GM12801 (cell line): ENCODE measurements around the gene OR6M1.

Experiments used
- CTCF ChIP-seq: IDR thresholded peaks from one replicate; pipeline ENCODE4 v1.5.1; 2011; ENCODE audit warnings: control low read depth; ENCODE audit not compliant: insufficient read length; ENCODE audit errors: extremely low read depth

OR6M1 gene

DNA sequence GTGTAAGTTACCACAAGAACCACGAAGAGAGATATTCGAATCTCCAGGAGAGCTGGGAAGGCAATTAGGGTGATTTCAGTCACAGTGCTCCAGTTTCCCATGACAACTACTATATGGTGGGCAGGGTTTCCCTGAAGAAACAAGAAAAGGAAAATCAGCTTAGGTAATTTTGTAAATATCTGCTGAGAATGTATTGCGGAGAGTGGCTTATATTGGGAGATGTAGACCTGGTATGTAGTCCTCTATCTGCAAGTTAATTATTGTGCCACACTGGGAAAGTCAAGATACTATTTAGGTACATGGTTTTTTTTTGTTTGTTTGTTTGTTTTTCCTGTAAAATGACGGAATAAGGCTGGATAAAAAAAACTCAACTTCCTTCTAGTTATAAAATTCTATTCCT lies at the start of gene OR6M1:
Gene OR6M1, minus strand, starts transcription at position 101 of the 400 bp plus-strand sequence. Its CDS starts 0 bp downstream, at position 101.
- TF ChIP-seq CTCF, result no peak

- no peak for TF ChIP-seq CTCF
These were observed 46.9 kb upstream of the OR6M1 start for GRCh38 chr11:123853038-123853437.

- TF ChIP-seq CTCF, result no peak
These were observed 46.2 kb upstream of the OR6M1 start for GRCh38 chr11:123852321-123852720.

- no peak for TF ChIP-seq CTCF
These were observed 45.0 kb upstream of the OR6M1 start for GRCh38 chr11:123851110-123851509.

DNA sequence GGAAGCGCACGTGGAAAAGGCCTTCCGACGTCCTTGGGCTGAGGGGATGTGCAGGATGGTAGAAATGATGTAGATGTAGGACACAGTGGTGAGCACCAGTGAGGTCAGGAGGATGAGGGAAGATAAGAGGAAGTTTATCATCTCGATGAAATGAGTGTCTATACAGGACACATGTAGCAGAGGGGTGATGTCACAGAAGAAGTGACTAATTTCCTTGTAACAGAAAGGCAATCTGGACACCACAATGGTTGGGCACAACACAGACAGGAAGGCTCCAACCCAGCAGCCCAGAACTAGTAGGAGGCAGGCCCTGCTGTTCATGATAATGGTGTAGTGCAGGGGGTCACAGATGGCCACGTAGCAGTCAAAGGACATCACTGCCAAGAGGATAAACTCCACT lies 35.0 kb upstream of the OR6M1 start:
- no peak for TF ChIP-seq CTCF

DNA sequence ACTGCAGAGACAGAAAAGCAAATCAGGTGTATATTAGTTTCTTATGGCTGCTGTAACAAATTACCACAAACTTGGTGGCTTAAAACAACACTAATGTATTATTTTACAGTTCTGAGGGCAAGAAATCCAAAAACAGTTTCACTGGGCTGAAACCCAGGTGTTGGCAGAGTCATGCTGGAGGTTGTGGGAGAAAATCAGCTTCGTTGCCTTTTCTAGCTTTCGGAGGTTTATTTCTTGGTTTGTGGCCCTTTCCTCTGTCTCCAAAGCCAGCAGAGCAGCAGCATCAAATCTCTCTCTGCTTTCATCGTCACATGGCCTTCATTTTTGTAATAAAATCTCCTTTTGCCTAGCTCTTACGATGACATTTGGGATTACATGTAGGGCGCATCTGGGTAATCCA lies 33.0 kb upstream of the OR6M1 start:
- no peak for TF ChIP-seq CTCF

- no peak for TF ChIP-seq CTCF
These were observed 32.5 kb upstream of the OR6M1 start for GRCh38 chr11:123838659-123839058.

- no peak for TF ChIP-seq CTCF
These were observed 32.0 kb upstream of the OR6M1 start for GRCh38 chr11:123838199-123838598.
